GM12875 (cell line): ENCODE results near the gene PRR5.

Source experiments
- H3K4me3 ChIP-seq: one replicate; pipeline ENCODE4 v1.5.1; 2011; ENCODE audit warnings: low read depth, low read length, control low read depth
- CTCF ChIP-seq: IDR thresholded peaks from 2 replicates; pipeline ENCODE4 v1.5.1; 2011; ENCODE audit warnings: low read depth, mild to moderate bottlenecking, control low read depth, inconsistent platforms, low read length, moderate library complexity, borderline replicate concordance; ENCODE audit not compliant: insufficient read depth

Gene PRR5

GRCh38 chr22:44752285-44753188 is 50.5 kb downstream of the PRR5 start, which contains the start of gene ARHGAP8:
Gene ARHGAP8, plus strand, starts transcription at chr22:44752575. Its CDS starts 33,953 bp downstream, at chr22:44786528.
- H3K4me3 ChIP-seq, result no peak within 1 kb of the TSS
- no peak for TF ChIP-seq CTCF

- TF ChIP-seq CTCF, result no peak
- no peak overlapping the region for H3K4me3 ChIP-seq
Observed at GRCh38 chr22:44753189-44754042, 51.4 kb downstream of the PRR5 start.

GRCh38 chr22:44754998-44755397 is 53.0 kb downstream of the PRR5 start:
- no peak overlapping the region for H3K4me3 ChIP-seq
- no peak for TF ChIP-seq CTCF

GRCh38 chr22:44755417-44755816 is 53.4 kb downstream of the PRR5 start:
- no peak for TF ChIP-seq CTCF
- H3K4me3 ChIP-seq, result no peak overlapping the region

- H3K4me3 ChIP-seq, result no peak overlapping the region
- TF ChIP-seq CTCF, result no peak
Observed at GRCh38 chr22:44755956-44756361, 54.0 kb downstream of the PRR5 start.

GRCh38 chr22:44758344-44758973 is 56.5 kb downstream of the PRR5 start:
- no peak overlapping the region for H3K4me3 ChIP-seq
- no peak for TF ChIP-seq CTCF
